Right atrium auricular region (tissue), 2 donors: Measurements from ENCODE around the gene HS3ST6. TPM values are rescaled to one million over a fixed set of nuclear protein-coding genes. Genes with fewer than 3 reads are reported as not detected.
A peak's percentile ranks its signal among the peaks of the same experiment; 100 is the strongest.

Experiments used
- DNase-seq: peaks from one replicate; pipeline ENCODE4 v3.0.0-alpha.2; 2019; ENCODE audit warnings: low spot score
- H3K27ac ChIP-seq, 2 donors: fragments of 200-600 bp; sonication (generic); 1 replicate in 1 of 2; 2 replicates in 1 of 2; pipeline ENCODE4 v1.5.1; 2016 to 2019
- H3K27me3 ChIP-seq, 2 donors: fragments of 200-600 bp; sonication (generic); one replicate each; pipeline versions ENCODE4 v1.5.1 to v1.6.0; 2017 to 2019
- H3K36me3 ChIP-seq: fragments of 200-600 bp; sonication (generic); one replicate; pipeline ENCODE4 v1.5.1; 2016
- H3K4me1 ChIP-seq, 2 donors: fragments of 200-600 bp; sonication (generic); one replicate each; pipeline versions ENCODE4 v1.5.1 to v1.6.0; 2017 to 2019
- H3K4me3 ChIP-seq, 2 donors: fragments of 200-600 bp; sonication (generic); 1 replicate in 1 of 2; 2 replicates in 1 of 2; pipeline ENCODE4 v1.5.1; 2017 to 2019; ENCODE audit warnings: mild to moderate bottlenecking in 1 of 2, moderate library complexity in 1 of 2
- H3K9me3 ChIP-seq, 2 donors: fragments of 200-600 bp; sonication (generic); one replicate each; pipeline ENCODE4 v1.5.1; 2019
- total RNA-seq, 2 donors: library from RNA; depleted of rRNA; stranded (reverse); fragments of >200 nt; gene quantifications; one replicate each; pipeline ENCODE4 v1.1.0, GENCODE V29; 2016
- TF ChIP-seq, protein P1 (sequence below), 2 donors: fragments of 200-600 bp; sonication (generic); IDR thresholded peaks; one replicate each; pipeline ENCODE4 v1.5.1; 2019; ENCODE audit warnings: antibody characterized with exemption in 2 of 2

HS3ST6 gene
- total RNA-seq, 2 donors from 2014 or later, result not detected

DNA sequence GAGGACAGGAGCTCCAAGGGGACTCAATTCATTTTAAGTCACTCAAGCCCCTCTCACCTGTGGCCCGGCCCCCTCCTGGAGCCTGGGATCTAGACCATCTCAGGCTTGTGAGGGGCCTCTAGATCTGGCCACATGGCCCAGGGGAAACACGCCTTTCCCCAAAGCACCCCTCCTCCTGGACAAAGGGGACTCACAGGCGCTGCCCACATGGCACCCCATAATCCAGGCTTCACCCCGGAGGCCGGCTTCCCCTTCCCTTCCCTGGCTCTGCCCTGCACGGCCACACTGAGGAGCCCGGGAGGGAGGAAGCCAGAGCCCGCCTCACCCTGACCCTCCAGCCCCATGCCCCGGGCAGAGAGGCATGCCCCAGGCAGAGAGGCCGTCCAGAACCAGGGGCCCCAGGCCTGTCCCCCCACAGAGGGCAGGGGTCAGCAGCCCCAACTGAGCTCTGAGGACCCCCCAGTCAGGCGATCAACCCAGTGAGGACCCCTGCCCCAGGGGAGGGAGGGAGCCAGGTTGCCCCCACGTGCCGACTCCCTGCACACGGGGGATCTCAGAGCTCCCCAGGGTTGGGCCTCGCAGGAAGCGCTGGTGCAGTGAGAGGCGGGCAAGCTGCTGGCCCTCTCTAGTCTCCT lies 10.9 kb downstream of the HS3ST6 start:
- no peaks in the 10 kb centered on the region for H3K27me3 ChIP-seq
- H3K4me3 ChIP-seq, result no peak overlapping the region
- no peaks in the 10 kb centered on the region for H3K36me3 ChIP-seq

DNA sequence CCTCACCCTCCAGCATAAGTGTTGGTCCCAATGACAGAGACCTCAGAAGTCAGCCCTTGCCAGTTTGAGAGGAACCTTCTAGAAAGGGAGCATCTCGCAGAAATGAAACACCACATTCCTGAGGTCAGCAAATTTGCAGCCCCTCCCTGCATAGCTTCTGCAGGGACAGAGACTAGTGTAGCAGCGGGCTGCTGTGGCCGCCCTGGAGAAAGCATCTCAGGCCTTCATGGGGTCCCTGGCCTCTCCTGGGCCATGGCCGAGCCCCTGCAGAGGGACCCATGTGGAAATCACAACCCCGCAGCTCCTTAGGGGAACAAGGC lies 11.4 kb downstream of the HS3ST6 start:
- no peaks in the 10 kb centered on the region for H3K27me3 ChIP-seq
- H3K27ac ChIP-seq, result no peak overlapping the region
- TF ChIP-seq, protein P1, sequence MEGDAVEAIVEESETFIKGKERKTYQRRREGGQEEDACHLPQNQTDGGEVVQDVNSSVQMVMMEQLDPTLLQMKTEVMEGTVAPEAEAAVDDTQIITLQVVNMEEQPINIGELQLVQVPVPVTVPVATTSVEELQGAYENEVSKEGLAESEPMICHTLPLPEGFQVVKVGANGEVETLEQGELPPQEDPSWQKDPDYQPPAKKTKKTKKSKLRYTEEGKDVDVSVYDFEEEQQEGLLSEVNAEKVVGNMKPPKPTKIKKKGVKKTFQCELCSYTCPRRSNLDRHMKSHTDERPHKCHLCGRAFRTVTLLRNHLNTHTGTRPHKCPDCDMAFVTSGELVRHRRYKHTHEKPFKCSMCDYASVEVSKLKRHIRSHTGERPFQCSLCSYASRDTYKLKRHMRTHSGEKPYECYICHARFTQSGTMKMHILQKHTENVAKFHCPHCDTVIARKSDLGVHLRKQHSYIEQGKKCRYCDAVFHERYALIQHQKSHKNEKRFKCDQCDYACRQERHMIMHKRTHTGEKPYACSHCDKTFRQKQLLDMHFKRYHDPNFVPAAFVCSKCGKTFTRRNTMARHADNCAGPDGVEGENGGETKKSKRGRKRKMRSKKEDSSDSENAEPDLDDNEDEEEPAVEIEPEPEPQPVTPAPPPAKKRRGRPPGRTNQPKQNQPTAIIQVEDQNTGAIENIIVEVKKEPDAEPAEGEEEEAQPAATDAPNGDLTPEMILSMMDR (IDR thresholded peaks at IDR 0.05), result no peak
- H3K9me3 ChIP-seq, result no peaks in the 10 kb centered on the region
- DNase-seq, result no peak
- H3K36me3 ChIP-seq, result no peaks in the 10 kb centered on the region
- H3K4me3 ChIP-seq, result no peak overlapping the region
- H3K4me1 ChIP-seq, result no peaks in the 10 kb centered on the region

More for the DNA sequence above, 10.9 kb downstream of the HS3ST6 start:
- Histone ChIP-seq H3K27ac (no peak overlapping the region), H3K9me3 (no peaks in the 10 kb centered on the region), H3K4me1 (no peaks in the 10 kb centered on the region)
- no peak for DNase-seq
- TF ChIP-seq, protein P1 (IDR thresholded peaks at IDR 0.05), result no peak

DNA sequence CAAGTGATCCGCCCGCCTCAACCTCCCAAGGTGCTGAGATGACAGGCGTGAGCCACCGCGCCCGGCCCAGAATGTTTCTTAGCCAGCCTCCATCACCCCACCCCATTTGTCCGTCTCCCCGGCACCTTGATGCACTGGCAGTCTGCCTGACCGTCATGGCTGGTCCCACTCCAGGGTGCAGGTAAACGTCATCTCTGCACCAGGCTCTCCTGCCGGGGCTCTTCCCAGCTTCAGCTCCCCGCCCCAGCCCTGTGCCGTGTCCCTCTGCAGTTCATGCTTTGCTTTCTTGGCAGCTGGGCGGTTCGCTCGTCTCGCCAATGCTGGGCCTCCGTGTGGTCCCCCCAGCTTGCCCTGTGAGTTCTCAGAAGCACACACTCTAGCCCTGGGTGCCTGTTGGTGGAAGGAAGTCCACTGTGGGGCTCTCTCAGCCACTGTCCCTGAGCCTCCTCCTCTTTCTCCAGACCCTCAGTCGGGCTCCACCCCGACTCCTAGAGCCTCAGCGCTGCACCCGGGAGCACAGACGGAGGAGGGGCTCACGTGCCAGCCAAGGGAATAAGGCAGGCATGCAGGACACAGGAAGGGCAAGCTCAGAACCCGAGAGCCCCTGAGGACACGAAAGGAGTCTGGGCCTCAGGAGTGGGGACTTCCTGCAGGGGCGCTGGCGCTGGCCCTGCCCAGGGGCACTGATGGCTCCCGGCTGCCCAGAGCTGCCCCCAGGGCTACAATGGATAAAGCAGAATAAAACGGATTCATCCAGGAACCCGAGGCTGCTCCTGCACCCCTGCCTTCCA lies 12.0 kb downstream of the HS3ST6 start:
- H3K4me1 ChIP-seq, result no peaks in the 10 kb centered on the region
- TF ChIP-seq, protein P1 (IDR thresholded peaks at IDR 0.05), result no peak
- no peaks in the 10 kb centered on the region for H3K9me3 ChIP-seq
- H3K27ac ChIP-seq, result no peak overlapping the region
- H3K4me3 ChIP-seq, result no peak overlapping the region
- DNase-seq, result no peak
- no peaks in the 10 kb centered on the region for H3K27me3 ChIP-seq
- H3K36me3 ChIP-seq, result no peaks in the 10 kb centered on the region

DNA sequence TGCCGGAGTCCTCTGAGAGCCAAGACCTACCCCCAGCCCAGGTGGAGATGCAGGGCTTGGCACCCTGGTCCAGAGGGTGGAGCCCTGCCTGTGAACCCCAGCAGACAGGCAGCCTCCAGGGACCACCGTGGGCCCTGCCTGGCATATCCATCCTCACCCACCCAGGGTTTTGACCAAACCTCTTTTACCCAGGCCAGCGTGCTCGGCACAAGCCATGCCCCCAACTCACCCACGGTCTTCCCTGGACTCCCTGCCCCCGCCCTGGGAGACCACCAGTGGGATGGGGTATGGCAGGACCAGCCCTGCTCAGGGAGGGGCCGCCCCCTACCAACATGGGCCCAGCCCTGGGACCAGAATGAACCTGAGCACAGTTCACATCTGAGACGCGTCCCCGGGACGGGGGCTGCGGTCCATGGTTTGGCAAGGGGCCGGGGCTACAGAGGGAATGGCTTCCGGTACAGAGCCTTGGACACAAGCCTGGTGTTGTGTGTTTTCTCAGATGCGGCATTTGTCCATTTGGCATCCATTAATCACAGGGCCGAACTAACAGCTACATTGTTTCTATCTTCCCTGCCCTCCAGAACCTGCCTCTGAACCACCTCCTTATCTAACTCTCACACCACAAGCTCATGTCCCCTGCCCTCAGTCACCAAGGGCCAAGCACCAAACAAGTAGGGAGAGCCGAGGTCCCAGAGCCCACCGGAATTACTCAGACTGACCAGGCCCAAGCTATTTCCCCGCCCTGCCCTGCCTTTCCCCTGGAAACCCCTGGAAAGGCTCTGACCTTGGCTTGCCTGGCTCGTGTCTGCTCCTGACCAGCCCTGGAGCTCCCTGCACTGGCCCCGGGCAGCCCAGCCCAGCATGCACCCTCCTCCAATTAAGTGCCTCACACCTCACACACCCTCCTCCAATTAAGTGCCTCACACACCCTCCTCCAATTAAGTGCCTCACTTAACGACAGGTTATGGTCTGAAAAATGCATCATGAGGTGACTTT lies 14.1 kb downstream of the HS3ST6 start:
- DNase-seq, result no peak
- no peaks in the 10 kb centered on the region for H3K36me3 ChIP-seq
- peak overlapping the region; percentile 53 to 54 for H3K27ac ChIP-seq
- TF ChIP-seq, protein P1 (IDR thresholded peaks at IDR 0.05), result no peak
- H3K4me1 ChIP-seq, result no peaks in the 10 kb centered on the region
- no peak overlapping the region for H3K4me3 ChIP-seq
- no peaks in the 10 kb centered on the region for H3K9me3 ChIP-seq
- no peaks in the 10 kb centered on the region for H3K27me3 ChIP-seq

DNA sequence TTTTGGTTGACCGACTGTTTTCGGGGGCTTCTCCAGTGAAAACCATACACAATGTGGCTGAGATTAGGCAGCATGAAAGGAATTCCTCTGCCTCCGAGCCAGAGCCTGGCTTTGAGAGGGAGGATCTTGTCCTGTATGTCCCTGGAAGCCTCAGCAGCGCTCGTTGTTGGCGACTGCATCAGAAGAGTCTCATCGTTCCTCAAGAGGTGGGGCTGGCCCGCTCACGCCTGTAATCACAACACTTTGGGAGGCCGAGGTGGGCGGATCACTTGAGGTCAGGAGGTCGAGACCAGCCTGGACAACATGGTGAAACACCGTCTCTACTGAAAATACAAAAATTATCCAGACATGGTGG lies 15.0 kb downstream of the HS3ST6 start:
- Histone ChIP-seq H3K4me3 (no peak overlapping the region), H3K4me1 (no peaks in the 10 kb centered on the region), H3K9me3 (no peaks in the 10 kb centered on the region), H3K36me3 (no peaks in the 10 kb centered on the region), H3K27me3 (no peaks in the 10 kb centered on the region), H3K27ac (no peak overlapping the region)
- no peak for DNase-seq
- TF ChIP-seq, protein P1 (IDR thresholded peaks at IDR 0.05), result no peak
